ENCODE measurements around the gene UPK1A.

The UPK1A gene

GRCh38 chr19:35666251-35666913 is at the start of gene UPK1A:
Gene UPK1A (plus strand): TSS chr19:35666517. CDS start chr19:35666813, 296 bp downstream.
- no peak for DNase-seq

DNA sequence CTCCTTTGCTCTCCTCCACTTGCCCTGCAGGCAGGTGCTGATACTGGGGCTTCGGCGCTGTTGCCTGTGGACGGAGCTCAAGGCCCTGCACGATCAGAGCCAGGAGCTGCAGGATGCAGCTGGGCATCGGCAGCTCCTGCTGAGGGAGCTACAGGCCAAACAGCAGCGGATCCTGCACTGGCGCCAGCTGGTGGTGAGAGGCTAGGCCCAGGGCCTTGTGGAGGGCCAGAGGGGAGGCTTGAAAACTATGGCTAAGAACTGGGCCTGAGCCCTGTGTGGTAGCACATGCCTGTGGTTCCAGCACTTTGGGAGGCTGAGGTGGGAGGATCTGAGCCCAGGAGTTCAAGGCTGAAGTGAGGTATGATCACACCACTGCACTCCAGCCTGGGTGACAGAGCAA is 47.5 kb upstream of the UPK1A start:
- no peak for DNase-seq

DNA sequence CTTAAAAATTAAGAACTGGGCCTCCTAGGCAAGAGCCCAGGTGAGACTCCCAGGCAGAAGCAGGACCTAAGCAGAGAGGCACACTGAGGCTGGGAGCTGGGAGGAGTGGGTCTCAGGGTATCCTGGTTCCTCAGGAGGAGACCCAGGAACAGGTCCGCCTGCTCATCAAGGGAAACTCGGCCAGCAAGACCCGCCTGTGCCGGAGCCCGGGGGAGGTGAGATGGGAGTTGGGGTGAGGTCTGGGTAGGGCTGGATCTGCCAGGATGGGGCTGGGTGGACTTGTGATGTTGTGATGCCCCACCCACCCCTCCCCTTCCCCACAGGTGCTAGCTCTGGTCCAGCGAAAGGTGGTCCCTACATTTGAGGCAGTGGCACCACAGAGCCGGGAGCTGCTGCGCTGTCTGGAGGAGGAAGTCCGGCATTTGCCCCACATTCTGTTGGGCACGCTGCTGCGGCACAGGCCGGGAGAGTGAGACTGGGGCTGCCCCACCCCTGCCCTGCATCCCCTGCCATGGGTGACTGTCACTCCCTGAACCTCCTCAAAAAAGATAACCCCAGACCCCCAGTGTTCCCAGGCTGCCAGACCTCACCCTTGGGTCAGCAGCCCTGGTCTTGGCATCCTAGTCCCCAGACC is 46.9 kb upstream of the UPK1A start:
- no peak for DNase-seq

DNA sequence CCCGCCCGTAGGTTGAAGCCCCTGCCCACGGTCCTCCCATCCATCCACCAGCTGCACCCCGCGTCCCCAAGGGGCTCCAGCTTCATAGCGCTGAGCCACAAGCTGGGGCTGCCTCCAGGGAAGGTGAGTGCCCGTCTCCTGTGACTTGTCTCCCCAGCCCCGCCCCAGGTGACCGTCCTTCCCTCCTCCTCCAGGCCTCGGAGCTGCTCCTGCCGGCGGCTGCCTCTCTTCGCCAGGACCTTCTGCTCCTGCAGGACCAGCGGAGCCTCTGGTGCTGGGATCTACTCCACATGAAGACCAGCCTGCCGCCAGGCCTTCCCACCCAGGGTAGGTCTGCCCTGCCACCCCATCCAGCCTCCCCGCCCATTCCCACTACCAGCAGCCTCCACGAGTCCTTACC is 46.3 kb upstream of the UPK1A start:
- no peak for DNase-seq

DNA sequence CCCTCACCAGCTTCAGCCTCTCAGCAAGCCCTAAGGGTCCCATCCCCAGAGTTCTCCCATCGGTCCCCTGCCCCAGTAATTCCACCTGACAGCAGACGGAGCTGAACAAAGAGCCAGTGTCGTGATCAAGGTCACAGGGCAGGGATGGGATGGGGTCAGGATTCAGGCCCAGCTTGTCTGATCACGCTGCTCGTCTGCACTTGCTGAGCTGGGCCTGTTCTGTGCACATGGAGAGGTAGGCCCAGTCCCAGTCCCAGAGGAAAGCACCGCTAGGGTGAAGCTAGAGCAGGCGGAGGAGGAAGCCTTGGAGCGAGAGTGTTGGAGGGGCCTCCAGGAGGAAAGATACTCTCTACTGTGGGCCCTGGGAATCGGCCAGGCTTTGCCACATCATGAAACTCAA is 44.6 kb upstream of the UPK1A start:
- no peak for DNase-seq

DNA sequence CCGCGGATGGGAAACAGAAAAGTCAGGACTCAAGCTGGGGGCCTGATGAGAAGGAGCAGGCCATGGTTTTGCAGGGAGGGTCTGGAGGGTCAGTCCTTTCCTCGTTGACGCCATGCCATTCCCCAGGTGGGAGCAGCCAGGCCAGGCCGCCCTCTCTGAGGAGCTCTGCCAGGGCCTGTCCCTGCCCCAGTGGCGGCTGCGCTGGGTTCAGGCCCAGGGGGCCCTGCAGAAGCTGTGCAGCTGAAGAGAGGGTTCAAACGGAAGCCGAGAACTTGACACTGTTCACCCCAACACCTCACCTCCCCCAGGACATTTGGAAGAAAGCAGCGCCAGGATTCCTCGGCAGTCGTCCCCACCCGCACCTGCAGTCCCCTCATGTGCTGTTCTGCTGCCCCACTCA is 43.6 kb upstream of the UPK1A start:
- no peak for DNase-seq

GRCh38 chr19:35623327-35624010 is 42.8 kb upstream of the UPK1A start:
- DNase-seq = peak in 23 of 58 donors; percentile 0 to 46 (median 17)

DNA sequence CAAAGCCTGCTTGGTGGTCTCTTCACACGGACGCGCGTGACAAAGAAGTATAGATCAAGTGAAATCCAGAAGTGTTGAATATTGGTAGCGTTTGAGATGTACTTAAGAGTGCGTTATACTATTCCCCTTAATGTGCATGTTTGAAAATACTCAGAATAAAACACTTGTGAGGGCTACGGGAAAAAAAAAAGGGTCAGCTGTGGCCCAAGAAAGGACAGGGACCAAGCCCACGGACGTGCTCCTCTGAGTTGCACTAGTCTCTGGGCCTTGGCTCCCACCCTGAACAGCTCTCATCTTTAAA is 38.1 kb upstream of the UPK1A start:
- no peak for DNase-seq

GRCh38 chr19:35628565-35629331 is 37.6 kb upstream of the UPK1A start, which contains the start of gene RBM42:
Gene RBM42 (plus strand): TSS chr19:35629036. CDS start chr19:35629154, 118 bp downstream.
- peak; percentile 79 to 97 (median 94) for DNase-seq

- no peak for DNase-seq
Observed at GRCh38 chr19:35629332-35629633, 37.0 kb upstream of the UPK1A start.

GRCh38 chr19:35633727-35634440 is 32.4 kb upstream of the UPK1A start:
- DNase-seq = no peak

- no peak for DNase-seq
Observed at GRCh38 chr19:35636651-35637050, 29.7 kb upstream of the UPK1A start.

- DNase-seq = no peak
Observed at GRCh38 chr19:35637165-35637564, 29.2 kb upstream of the UPK1A start.

- no peak for DNase-seq
Observed at GRCh38 chr19:35639321-35639639, 27.0 kb upstream of the UPK1A start.

- no peak for DNase-seq
Observed at GRCh38 chr19:35639863-35640262, 26.5 kb upstream of the UPK1A start.

- DNase-seq = peak in 1 of 58 donors; percentile 20
Observed at GRCh38 chr19:35641515-35642151, 24.7 kb upstream of the UPK1A start, which contains the start of gene ETV2. Gene ETV2 (plus strand): TSS chr19:35641745. CDS start chr19:35642461, 716 bp downstream.

GRCh38 chr19:35642312-35642711 is 24.0 kb upstream of the UPK1A start:
- DNase-seq = no peak

GRCh38 chr19:35642798-35643254 is 23.5 kb upstream of the UPK1A start:
- no peak for DNase-seq

GRCh38 chr19:35643255-35644205 is 22.8 kb upstream of the UPK1A start:
- peak in 48 of 58 donors; percentile 4 to 74 (median 42) for DNase-seq

All from anterior cingulate cortex (tissue), 58 donors.